ENCODE results near the gene ORMDL2.

The ORMDL2 gene

GRCh38 chr12:55817345-55818139 lies at the start of gene ORMDL2, which contains the start of gene SARNP:
ORMDL2 (plus strand) TSS chr12:55818041; CDS start chr12:55819000, 959 bp downstream.
SARNP (minus strand) TSS chr12:55817724; CDS start chr12:55817701, 23 bp downstream.
- peak within 1 kb of the TSS; percentile 100 for H3K4me3 ChIP-seq (ENCODE audit: low read depth, low read length)

- H3K4me3 ChIP-seq (ENCODE audit: low read depth, low read length) = no peak overlapping the region
Measured at GRCh38 chr12:55771736-55772135, 46.1 kb upstream of the ORMDL2 start.

GRCh38 chr12:55777856-55778255 lies 40.0 kb upstream of the ORMDL2 start:
- H3K4me3 ChIP-seq (ENCODE audit: low read depth, low read length) = no peak overlapping the region

GRCh38 chr12:55780685-55781084 lies 37.2 kb upstream of the ORMDL2 start:
- no peak overlapping the region for H3K4me3 ChIP-seq (ENCODE audit: low read depth, low read length)

GRCh38 chr12:55788546-55788945 lies 29.3 kb upstream of the ORMDL2 start:
- H3K4me3 ChIP-seq (ENCODE audit: low read depth, low read length) = no peak overlapping the region

GRCh38 chr12:55789171-55789570 lies 28.7 kb upstream of the ORMDL2 start:
- H3K4me3 ChIP-seq (ENCODE audit: low read depth, low read length) = no peak overlapping the region

GRCh38 chr12:55789893-55790292 lies 27.9 kb upstream of the ORMDL2 start:
- H3K4me3 ChIP-seq (ENCODE audit: low read depth, low read length) = no peak overlapping the region

GRCh38 chr12:55795950-55796349 lies 21.9 kb upstream of the ORMDL2 start:
- no peak overlapping the region for H3K4me3 ChIP-seq (ENCODE audit: low read depth, low read length)

GRCh38 chr12:55797068-55797467 lies 20.8 kb upstream of the ORMDL2 start:
- H3K4me3 ChIP-seq (ENCODE audit: low read depth, low read length) = no peak overlapping the region

GRCh38 chr12:55797550-55797949 lies 20.3 kb upstream of the ORMDL2 start:
- H3K4me3 ChIP-seq (ENCODE audit: low read depth, low read length) = no peak overlapping the region

- H3K4me3 ChIP-seq (ENCODE audit: low read depth, low read length) = no peak overlapping the region
Measured at GRCh38 chr12:55806982-55807381, 10.9 kb upstream of the ORMDL2 start.

GRCh38 chr12:55809274-55809673 lies 8.6 kb upstream of the ORMDL2 start:
- H3K4me3 ChIP-seq (ENCODE audit: low read depth, low read length) = no peak overlapping the region

- no peak overlapping the region for H3K4me3 ChIP-seq (ENCODE audit: low read depth, low read length)
Measured at GRCh38 chr12:55812088-55812487, 5.8 kb upstream of the ORMDL2 start.

GRCh38 chr12:55814257-55814656 lies 3.6 kb upstream of the ORMDL2 start:
- H3K4me3 ChIP-seq (ENCODE audit: low read depth, low read length) = no peak overlapping the region

- H3K4me3 ChIP-seq (ENCODE audit: low read depth, low read length) = no peak overlapping the region
Measured at GRCh38 chr12:55815473-55815872, 2.4 kb upstream of the ORMDL2 start.

GRCh38 chr12:55816881-55817344 lies 928 bp upstream of the ORMDL2 start:
- H3K4me3 ChIP-seq (ENCODE audit: low read depth, low read length) = peak overlapping the region; percentile 100

GRCh38 chr12:55818140-55818728 lies 393 bp downstream of the ORMDL2 start:
- peak overlapping the region; percentile 100 for H3K4me3 ChIP-seq (ENCODE audit: low read depth, low read length)

GRCh38 chr12:55818886-55819285 lies 1.0 kb downstream of the ORMDL2 start:
- H3K4me3 ChIP-seq (ENCODE audit: low read depth, low read length) = no peak overlapping the region

GRCh38 chr12:55820679-55821078 lies 2.8 kb downstream of the ORMDL2 start:
- H3K4me3 ChIP-seq (ENCODE audit: low read depth, low read length) = no peak overlapping the region

GRCh38 chr12:55822228-55822627 lies 4.4 kb downstream of the ORMDL2 start:
- no peak overlapping the region for H3K4me3 ChIP-seq (ENCODE audit: low read depth, low read length)

- no peak overlapping the region for H3K4me3 ChIP-seq (ENCODE audit: low read depth, low read length)
Measured at GRCh38 chr12:55823419-55823818, 5.6 kb downstream of the ORMDL2 start.

- H3K4me3 ChIP-seq (ENCODE audit: low read depth, low read length) = no peak overlapping the region
Measured at GRCh38 chr12:55824726-55825125, 6.9 kb downstream of the ORMDL2 start.

All from iPS-11a (cell line).